ENCODE measurements around the gene ENDOU.

DNA sequence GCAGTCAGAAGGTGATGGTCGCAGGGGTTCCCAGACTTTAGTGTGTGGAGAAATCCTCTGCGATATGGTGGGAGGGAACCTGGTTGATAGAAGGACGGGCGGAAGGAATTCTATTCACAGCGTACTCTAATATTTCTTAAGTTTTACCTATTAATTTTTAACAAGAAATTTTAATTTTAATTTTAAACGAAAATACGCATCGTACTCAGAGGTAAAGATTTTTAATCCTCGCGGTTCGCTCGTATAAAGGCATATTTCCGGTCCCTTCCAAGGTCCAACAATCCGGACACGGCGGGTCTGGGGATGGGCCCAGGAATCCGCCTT, 47.4 kb upstream of the ENDOU start:
- TF ChIP-seq EZH2 (IDR thresholded peaks at IDR 0.05; ENCODE audit: low read depth), result no peak
- TF ChIP-seq, protein P1, sequence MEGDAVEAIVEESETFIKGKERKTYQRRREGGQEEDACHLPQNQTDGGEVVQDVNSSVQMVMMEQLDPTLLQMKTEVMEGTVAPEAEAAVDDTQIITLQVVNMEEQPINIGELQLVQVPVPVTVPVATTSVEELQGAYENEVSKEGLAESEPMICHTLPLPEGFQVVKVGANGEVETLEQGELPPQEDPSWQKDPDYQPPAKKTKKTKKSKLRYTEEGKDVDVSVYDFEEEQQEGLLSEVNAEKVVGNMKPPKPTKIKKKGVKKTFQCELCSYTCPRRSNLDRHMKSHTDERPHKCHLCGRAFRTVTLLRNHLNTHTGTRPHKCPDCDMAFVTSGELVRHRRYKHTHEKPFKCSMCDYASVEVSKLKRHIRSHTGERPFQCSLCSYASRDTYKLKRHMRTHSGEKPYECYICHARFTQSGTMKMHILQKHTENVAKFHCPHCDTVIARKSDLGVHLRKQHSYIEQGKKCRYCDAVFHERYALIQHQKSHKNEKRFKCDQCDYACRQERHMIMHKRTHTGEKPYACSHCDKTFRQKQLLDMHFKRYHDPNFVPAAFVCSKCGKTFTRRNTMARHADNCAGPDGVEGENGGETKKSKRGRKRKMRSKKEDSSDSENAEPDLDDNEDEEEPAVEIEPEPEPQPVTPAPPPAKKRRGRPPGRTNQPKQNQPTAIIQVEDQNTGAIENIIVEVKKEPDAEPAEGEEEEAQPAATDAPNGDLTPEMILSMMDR (conservative IDR thresholded peaks at IDR 0.05), result no peak

Data from PC-9 (cell line).